Measurements from ENCODE around the gene AWAT2.

DNA sequence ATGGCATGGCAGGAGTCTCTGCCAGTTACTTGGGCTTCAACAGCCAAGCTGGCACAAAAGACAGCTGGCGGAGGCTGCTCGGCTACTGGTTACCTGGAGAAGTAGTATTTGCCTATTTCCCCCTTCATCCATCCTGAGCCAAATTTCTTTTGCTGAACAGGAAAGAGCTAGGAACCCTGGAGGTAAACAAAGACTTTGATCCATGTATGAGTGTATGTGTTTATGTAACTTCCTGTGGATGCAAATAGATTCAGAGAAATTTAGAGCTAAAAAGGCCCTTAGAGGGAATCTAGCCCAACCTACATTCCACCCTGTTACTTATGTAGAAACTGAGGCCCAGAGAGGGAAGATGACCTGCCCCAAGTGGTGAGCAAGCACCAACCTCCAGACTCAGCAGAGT, 11.2 kb downstream of the AWAT2 start:
- TF ChIP-seq EZH2 (IDR thresholded peaks at IDR 0.05; ENCODE audit: borderline replicate concordance, low read length) = no peak
- TF ChIP-seq, protein P1, sequence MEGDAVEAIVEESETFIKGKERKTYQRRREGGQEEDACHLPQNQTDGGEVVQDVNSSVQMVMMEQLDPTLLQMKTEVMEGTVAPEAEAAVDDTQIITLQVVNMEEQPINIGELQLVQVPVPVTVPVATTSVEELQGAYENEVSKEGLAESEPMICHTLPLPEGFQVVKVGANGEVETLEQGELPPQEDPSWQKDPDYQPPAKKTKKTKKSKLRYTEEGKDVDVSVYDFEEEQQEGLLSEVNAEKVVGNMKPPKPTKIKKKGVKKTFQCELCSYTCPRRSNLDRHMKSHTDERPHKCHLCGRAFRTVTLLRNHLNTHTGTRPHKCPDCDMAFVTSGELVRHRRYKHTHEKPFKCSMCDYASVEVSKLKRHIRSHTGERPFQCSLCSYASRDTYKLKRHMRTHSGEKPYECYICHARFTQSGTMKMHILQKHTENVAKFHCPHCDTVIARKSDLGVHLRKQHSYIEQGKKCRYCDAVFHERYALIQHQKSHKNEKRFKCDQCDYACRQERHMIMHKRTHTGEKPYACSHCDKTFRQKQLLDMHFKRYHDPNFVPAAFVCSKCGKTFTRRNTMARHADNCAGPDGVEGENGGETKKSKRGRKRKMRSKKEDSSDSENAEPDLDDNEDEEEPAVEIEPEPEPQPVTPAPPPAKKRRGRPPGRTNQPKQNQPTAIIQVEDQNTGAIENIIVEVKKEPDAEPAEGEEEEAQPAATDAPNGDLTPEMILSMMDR (conservative IDR thresholded peaks at IDR 0.05 in 1 of 2, IDR thresholded peaks at IDR 0.05 in 1 of 2; ENCODE audit: extremely low read depth in 1 of 2, insufficient read depth in 1 of 2, low read depth in 1 of 2, low read length in 2 of 2) = no peak

Measured in mammary epithelial cell (primary cell).